Hematopoietic multipotent progenitor cell (in vitro differentiated cells): ENCODE data around the gene METTL16. TPM values are rescaled to one million over a fixed set of nuclear protein-coding genes. Genes with fewer than 3 reads are reported as not detected.
"Not testable (repeated sequence)": the region's sequence is repeated elsewhere in the genome, so short reads cannot be mapped to it uniquely, and the experiment has no call there.

Source experiments
- DNase-seq, 3 donors: peaks; one replicate each; pipeline ENCODE4 v3.0.0-alpha.2; 2011 to 2015; ENCODE audit warnings: low read depth in 2 of 3, low spot score in 2 of 3
- total RNA-seq: library from RNA; depleted of rRNA; stranded (reverse); fragments of >200 nt; gene quantifications from one replicate; pipeline ENCODE4 v1.2.3, GENCODE V29; 2012

Gene METTL16, protein sequence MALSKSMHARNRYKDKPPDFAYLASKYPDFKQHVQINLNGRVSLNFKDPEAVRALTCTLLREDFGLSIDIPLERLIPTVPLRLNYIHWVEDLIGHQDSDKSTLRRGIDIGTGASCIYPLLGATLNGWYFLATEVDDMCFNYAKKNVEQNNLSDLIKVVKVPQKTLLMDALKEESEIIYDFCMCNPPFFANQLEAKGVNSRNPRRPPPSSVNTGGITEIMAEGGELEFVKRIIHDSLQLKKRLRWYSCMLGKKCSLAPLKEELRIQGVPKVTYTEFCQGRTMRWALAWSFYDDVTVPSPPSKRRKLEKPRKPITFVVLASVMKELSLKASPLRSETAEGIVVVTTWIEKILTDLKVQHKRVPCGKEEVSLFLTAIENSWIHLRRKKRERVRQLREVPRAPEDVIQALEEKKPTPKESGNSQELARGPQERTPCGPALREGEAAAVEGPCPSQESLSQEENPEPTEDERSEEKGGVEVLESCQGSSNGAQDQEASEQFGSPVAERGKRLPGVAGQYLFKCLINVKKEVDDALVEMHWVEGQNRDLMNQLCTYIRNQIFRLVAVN
- total RNA-seq = 14.0 TPM

DNA sequence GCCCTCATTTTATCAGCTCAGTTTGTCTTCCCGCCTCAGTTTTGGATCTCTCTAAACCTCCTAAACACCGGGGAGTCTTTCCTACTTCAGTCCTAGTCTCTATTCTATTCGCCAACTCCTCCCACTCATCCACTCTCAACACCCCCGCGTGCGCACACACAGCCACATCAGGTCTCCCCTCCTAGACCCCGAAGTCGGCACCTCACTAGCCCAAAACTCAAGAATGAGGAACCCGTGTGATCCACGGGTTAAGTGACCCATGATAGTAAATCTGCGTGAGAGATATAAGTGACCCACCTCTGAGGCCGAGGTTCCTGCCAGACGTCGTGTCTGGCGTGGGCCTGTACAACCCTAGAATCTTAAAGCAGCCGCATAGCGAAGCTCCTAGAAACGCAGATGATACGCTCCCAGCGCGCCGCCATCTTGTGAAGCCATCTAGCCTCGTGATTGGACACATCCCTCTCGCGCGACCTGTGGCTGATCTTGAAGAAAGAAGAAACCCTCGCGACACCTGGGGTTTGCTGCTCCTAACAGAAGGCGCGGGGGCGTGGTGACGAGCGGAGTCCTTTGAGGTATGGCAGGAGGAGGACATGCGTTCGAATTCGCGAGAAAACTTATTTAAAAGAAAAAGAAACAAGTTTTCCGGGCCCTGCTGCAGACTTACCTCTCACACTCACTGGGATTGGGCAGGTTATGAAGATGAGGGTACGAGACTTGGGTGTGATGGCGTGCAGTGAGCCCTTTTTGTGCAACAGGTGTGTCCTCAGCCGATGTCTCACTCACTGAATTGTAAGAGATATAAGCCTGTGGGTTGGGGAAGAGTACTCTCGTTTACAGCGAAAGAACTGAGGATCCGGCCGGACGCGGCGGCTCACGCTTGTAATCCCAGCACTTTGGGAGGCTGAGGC, at the start of gene METTL16:
TSS of gene METTL16 (minus strand) at position 427 of the 908 bp plus-strand sequence. CDS start 9,557 bp downstream, outside the sequence.
- DNase-seq = peak; percentile 84 to 99 (median 98)

DNA sequence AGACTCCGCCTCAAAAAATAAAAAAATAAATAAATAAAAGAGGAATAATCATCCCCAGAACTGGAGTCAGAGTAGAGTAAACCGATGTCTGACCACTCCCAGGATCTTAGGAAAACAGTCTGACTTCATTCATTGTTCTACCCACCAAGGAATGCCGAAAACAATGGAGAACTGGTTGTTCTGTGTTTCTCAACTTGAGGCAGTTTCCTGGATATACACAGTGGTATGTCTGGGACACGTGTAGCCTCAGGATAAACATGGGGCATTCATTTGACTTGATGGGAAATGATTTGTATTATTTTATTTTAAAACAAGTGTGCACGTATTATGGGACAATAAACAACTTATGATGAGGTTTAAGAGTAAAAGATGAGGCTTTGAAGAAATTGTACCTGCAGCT, 49.0 kb upstream of the METTL16 start:
- no peak for DNase-seq

DNA sequence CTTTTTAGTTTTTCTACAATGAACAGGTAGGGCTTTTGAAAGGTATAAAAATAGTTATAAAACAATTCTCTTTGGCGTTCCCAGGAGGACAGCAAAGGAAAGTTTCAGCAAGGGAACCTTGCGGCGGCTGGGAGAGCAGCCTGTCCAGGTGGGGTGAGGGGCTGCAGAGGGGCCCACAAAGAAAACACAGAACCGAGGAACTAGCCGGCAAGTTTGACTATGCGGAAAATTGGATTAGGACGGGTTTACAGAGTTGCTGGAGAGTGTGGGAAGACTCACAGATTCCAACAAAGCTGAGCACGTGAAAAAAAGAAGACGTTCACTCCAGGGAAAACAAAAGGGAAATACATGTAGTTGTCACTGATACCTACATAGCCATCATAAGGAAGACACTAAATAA, 40.2 kb upstream of the METTL16 start:
- no peak for DNase-seq

DNA sequence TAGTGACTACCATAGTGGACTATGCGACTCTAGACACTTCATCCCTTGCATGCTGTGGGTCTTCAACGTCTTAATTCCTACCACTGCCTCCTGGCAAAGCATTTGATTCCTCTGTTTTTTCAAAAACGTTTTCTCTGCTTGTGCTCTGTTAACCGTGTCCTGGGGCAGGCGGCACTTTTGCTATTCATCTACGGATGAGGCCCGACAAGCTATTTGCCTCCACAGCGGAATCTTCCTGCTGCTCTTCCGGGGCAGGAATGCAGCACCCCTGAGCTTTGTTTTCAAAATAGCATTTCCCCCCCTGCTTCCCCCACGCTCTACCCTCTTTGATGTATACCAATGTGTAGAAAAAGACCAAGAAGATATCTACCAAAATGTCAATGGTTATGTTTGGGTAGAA, 39.8 kb upstream of the METTL16 start:
- DNase-seq = no peak

DNA sequence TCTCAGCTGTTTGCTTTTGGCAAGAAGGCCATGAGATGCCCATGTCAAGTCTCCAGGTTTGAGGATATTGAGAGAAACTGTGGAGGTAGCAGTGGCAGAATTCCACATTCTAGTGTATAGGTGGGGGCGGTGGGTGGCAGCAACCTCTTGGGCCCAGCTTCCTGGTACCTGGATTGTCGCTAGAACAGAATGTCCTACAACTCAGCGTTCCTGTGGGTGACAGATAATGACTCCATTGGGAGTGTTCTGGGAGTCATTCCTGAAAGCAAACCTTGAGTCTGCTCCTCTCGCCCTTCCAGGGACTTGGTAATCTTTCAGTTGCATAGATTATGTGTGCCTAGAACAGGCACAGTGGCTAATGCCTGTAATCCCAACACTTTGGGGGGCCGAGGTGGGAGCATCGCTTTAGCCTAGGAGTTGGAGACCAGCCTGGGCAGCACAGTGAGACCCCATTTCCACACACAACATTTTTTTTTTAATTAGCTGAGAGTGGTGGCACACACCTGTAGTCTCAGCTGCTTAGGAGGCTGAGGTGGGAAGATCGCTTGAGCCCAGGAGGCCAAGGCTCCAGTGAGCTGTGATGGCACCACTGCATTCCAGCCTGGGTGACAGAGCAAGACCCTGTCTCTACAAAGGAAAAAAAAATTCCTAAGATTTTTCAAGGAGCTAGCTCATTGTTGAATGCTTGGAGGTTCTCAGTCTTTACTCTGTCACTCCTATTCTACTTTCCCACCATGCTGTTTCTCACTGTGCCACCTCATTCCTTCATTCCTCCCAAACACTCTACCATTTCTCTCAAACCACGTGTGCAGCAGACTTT, 37.9 kb upstream of the METTL16 start:
- no peak for DNase-seq

DNA sequence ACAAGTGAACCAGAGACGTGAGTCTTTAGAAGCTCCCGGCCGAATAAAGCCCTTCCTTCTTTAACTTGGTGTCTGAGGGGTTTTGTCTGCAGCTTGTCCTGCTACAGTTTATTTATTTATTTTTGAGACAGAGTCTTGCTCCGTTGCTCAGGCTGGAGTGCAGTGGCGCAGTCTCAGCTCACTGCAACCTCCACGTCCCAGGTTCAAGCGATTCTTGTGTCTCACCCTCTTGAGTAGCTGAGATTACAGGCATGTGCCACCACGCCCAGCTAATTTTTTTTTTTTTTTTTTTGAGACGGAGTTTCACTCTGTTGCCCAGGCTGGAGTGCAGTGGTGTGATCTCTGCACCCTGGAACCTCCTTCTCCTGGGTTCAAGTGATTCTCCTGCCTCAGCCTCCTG, 36.3 kb upstream of the METTL16 start:
- DNase-seq = not testable (repeated sequence)

DNA sequence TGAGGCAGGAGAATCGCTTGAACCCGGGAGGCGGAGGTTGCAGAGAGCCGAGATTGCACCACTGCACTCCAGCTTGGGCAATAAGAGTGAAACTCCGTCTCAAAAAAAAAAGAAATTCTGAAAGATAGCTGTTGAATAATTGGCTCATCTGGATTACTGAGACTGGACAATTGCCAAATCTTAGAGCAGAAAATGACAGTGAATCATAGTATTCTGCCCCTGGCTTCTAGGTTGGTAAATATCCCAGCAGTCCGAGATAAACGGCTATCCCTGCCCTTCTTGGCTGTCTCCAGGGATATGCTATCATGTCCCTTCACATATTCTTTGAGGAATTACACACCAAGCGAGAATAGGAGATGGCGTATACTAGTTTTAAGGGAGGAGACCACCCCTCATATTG, 35.5 kb upstream of the METTL16 start:
- DNase-seq = no peak

DNA sequence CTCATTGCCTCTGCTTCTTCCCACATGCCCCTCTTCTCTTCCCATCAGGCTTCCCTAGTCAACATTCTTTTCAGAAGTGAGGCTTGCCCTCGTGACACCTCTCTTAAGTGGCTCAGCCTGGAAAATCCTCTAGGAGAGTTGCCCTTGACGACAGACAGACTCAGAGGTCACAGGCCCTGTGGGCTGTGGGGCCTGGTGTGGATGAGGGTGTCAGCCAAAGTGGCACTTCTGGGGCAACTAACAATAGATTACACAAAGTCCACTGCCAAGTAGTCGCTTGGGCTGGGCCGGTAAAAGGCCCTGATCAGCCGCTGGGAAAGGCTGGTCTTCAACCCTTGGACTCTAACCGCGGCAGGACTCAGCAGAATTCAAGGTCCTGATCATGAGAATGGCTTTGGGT, 33.7 kb upstream of the METTL16 start:
- DNase-seq = no peak

DNA sequence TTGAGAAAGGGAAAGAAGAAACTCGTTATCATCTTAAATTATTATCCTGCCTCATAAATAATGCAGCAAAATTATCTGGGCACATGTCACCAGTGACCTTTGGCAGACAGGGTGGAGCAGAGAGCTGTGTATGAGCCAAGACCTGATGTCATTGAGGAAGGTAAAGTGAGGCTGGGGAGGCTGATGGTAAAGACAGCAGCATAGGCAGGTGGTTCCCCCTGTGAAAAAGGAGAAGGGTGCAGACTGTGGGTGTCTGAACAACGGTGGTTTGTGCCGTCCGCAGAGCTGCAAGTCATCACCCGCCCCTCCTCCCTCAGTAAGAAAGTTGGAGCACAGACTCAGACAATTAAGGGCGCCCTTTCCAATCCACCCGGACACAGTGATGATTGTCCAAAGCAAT, 30.8 kb upstream of the METTL16 start:
- peak in 2 of 3 donors; percentile 7 to 16 for DNase-seq

DNA sequence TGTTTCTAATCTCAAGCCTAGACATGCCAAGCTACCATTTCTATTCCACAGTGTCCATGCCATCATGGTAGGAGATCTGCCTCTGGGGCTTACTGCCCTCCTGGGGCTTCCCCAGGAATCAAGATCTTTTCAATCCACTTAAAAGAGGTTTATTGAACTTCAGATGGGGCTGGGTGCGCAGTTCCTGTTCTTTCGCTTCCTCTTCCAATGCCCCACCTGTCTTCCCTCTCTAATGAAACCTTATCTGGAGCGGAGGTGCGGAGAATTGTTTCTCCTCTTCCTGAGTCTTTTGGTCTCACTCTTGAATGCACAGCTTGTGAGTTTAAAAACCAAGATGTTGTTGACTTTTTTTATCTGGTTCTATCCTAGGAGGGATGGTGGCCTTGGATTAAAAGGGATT, 30.4 kb upstream of the METTL16 start:
- no peak for DNase-seq

DNA sequence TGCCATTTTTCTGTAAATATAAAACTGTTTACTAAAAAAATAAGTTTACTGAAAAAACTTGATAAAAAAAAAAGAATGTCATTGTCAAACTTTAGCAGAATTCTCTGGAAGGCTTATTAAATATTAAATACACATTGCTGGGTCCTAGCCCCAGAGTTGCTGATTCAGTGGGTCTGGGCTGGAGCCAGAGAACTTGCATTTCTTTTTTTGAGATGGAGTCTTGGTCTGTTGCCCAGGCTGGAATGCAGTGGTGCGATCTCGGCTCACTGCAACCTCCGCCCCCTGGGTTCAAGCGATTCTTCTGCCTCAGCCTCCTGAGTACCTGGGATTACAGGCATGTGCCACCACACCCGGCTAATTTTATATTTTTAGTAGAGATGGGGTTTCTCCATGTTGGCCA, 25.9 kb upstream of the METTL16 start:
- not testable (repeated sequence) for DNase-seq

DNA sequence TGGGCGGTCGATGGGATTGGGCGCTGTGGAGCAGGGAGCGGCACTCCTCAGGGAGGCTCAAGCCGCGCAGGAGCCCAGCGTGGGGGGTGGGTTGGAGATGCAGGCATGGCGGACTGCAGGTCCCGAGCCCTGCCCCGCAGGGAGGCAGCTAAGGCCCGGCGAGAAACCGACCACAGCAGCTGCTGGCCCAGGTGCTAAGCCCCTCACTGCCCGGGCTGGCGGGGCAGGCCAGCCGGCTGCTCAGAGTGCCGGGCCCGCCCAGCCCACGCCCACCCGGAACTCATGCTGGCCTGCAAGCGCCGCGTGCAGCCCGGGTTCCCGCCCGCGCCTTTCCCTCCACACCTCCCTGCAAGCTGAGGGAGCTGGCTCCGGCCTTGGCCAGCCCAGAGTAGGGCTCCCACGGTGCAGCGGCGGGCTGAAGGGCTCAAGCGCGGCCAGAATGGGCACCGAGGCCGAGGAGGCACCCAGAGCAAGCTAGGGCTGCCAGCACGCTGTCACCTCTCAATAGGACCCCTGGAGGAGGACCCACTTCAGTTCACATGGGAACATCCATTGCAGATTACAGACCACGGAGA, 20.5 kb upstream of the METTL16 start:
- DNase-seq = no peak

DNA sequence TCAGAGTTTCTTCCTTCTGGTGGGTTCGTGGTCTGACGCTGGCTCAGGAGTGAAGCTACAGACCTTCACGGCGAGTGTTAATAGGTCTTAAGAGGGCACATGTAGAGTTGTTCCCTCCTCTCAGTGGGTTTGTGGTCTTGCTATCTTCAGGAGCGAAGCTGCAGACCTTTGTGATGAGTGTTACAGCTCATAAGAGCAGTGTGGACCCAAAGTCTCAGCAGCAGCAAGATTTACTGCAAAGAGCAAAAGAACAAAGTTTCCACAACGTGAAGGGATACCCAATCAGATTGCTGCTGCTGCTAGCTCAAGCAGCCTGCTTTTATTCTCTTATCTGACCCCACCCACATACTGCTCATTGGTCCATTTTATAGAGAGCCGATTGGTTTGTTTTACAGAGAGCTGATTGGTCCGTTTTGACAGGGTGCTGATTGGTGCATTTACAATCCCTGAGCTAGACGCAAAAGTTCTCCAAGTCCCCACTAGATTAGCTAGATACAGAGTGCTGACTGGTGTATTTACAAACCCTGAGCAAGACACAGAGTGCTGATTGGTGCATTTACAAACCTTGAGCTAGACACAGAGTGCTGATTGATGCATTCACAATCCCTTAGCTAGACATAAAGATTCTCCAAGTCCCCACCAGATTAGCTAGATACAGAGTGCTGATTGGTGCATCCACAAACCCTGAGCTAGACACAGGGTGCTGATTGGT, 19.7 kb upstream of the METTL16 start:
- peak in 2 of 3 donors; percentile 24 to 65 for DNase-seq

DNA sequence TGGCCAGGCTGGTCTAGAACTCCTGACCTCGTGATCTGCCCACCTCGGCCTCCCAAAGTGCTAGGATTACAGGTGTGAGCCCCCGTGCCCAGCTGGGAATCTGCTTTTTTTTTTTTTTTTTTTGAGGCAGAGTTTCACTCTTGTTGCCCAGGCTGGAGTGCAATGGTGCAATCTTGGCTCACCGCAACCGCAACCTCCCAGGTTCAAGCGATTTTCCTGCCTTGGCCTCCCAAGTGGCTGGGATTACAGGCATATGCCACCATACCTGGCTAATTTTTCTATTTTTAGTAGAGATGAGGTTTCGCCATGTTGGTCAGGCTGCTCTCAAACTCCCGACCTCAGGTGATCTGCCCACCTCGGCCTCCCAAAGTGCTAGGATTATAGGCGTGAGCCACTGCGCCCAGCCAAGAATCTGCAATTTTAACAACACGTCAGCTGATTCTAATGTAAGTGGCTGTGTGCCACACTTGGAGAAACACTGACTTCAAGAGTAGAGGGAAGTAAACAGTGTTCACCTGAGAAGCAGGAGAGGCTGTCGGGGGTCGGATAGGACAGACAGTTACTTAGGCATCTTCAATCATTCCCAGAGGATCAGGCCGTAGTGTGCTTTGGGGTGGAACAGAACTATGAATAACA, 10.2 kb upstream of the METTL16 start:
- DNase-seq = not testable (repeated sequence)

DNA sequence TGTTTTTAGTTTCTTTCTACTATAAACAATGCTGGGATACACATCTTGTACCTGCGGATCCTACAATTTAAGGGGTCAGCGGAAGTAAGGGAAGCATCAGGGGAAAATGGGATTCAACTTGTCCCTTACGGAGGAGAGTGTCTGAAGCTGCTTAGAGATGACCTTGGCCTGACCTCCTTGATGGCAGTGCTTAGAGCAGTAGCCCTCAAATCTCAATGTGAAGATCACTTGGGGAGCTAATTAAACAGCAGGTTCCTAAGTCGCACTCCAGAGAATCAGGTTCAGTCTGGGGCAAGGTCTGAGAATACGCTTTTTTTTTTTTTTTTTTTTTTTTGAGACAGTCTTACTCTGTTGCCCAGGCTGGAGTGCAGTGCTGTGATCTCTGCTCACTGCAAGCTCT, 9.6 kb upstream of the METTL16 start:
- DNase-seq = no peak

DNA sequence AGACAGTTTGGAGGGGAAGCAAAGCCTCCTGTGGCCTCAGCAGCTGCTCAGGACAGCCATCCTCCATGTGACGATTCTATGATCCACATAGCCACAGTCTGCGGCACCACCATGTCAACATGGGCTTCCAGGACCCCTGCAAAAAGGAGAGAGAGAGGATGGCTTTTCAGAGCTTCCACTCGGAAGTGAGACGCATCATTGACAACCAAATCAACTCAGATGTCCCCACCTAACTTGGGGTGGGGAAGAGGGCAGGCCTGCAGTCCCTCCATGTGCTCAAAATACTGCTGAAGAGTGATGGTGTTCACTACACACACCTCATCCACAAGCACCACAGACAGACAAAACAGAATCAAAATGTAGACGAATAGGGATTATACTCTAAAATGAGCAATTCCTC, 5.9 kb upstream of the METTL16 start:
- DNase-seq = no peak

DNA sequence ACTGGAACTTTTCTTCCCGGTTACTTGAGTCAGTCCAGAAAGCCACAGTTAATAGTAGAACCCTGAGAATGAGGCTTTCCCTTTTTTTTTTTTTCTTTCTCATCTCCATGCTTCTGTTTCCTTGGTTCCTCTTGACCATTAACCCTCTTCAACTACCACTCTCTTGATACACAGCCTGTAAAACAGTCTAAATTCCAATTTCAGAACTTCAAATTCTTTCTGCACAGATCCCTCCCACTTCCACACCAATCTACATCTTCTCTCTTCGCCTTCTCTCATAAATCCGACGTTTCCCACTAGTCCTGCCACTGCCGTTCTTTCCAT, 588 bp downstream of the METTL16 start:
- no peak for DNase-seq

DNA sequence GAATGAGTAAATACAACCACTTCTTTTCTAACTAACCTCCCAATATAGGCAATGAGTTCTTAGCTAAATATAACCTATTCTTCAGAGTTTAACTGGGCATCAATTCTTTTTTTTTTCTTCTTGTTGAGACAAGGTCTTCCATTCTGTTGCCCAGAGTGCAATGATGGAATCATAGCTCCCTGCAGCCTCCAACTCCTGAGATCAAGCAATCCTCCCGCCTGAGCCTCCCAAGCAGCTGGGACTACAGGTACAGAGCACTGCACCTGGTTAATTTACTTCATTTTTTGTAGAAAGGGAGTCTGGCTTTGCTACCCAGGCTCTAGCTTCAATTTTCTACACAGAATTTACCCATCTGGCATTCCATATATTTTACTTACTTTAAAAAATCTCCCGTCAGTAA, 1.1 kb downstream of the METTL16 start:
- no peak for DNase-seq

DNA sequence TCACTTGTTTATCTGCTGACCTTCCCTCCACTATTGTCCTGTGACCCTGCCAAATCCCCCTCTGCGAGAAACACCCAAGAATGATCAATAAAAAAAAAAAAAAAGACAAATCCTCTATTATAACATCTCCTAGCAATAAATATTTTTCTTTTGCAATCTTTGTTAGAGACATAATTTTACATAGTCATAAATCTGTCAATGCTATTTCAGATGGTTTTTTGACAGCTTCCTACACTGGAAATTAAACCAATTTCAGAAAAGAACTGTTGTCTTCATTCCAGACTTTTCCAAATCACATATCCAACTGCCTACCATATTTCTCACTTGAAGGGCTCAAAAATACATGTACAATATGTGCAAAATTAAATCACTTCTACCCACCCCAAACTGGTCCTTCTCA, 3.7 kb downstream of the METTL16 start:
- no peak for DNase-seq
